A673 (cell line): ENCODE measurements around the gene MRPL22. TPM values are rescaled to one million over a fixed set of nuclear protein-coding genes. Genes with fewer than 3 reads are reported as not detected.
"Not testable (repeated sequence)": the region's sequence is repeated elsewhere in the genome, so short reads cannot be mapped to it uniquely, and the experiment has no call there.

ENCODE experiments used
- BruUV-seq: library from RNA; stranded (reverse); fragments of 400-500 nt; replicated peaks from 2 replicates; lab custom pipeline; 2021; lab: Mats Ljungman, UMichigan
- CTCF ChIA-PET: fragments of 300-600 bp; sonication (Branson Sonifier 250); formaldehyde crosslinking; loops from one replicate; lab custom pipeline; 2022; ENCODE audit warnings: antibody characterized with exemption; lab: Charles Lee
- POLR2A ChIA-PET: fragments of 300-600 bp; sonication (Branson Sonifier 250); formaldehyde crosslinking; loops from one replicate; lab custom pipeline; 2022; ENCODE audit warnings: antibody characterized with exemption; ENCODE audit not compliant: low non-redundant PET; lab: Charles Lee
- DNase-seq: peaks from one replicate; pipeline ENCODE4 v3.0.0-alpha.2; 2015; ENCODE audit warnings: low spot score
- H3K27ac ChIP-seq: fragments of 200-600 bp; sonication (generic); 2 replicates; pipeline ENCODE4 v1.5.1; 2016; ENCODE audit warnings: mixed run types, low read depth, mild to moderate bottlenecking, mixed read lengths, antibody characterized with exemption, low read length; ENCODE audit not compliant: poor library complexity, severe bottlenecking
- H3K27me3 ChIP-seq: fragments of 200-600 bp; sonication (generic); replicated peaks from 2 replicates; pipeline ENCODE4 v1.6.1; 2017; ENCODE audit warnings: mixed run types, low read depth, mild to moderate bottlenecking, mixed read lengths, antibody characterized with exemption, low read length; ENCODE audit not compliant: insufficient read depth, poor library complexity
- H3K36me3 ChIP-seq: fragments of 200-600 bp; sonication (generic); 2 replicates; pipeline ENCODE4 v1.6.1; 2016; ENCODE audit warnings: mixed run types, mild to moderate bottlenecking, mixed read lengths, antibody characterized with exemption, low read length; ENCODE audit not compliant: insufficient read depth, poor library complexity, severe bottlenecking
- H3K4me1 ChIP-seq: fragments of 200-600 bp; sonication (generic); 2 replicates; pipeline ENCODE4 v1.6.1; 2017; ENCODE audit warnings: mixed run types, mild to moderate bottlenecking, mixed read lengths, antibody characterized with exemption, low read length; ENCODE audit not compliant: insufficient read depth, poor library complexity, severe bottlenecking
- H3K4me3 ChIP-seq: fragments of 200-600 bp; sonication (generic); 2 replicates; pipeline ENCODE4 v1.5.1; 2016; ENCODE audit warnings: low read depth, mixed run types, mild to moderate bottlenecking, mixed read lengths, low read length; ENCODE audit not compliant: poor library complexity, severe bottlenecking
- H3K9me3 ChIP-seq: fragments of 200-600 bp; sonication (generic); 2 replicates; pipeline ENCODE4 v1.6.1; 2016; ENCODE audit warnings: mixed run types, low read depth, mild to moderate bottlenecking, mixed read lengths, antibody characterized with exemption, low read length; ENCODE audit not compliant: poor library complexity, severe bottlenecking
- EZH2 ChIP-seq: fragments of 200-600 bp; sonication (generic); IDR thresholded peaks from 2 replicates; pipeline ENCODE4 v1.6.1; 2017; ENCODE audit warnings: borderline replicate concordance, low read depth, mild to moderate bottlenecking, mixed read lengths, antibody characterized with exemption, low read length; ENCODE audit not compliant: poor library complexity, severe bottlenecking
- intact Hi-C: fragments of 100-400 bp; cut with micrococcal nuclease; formaldehyde crosslinking; loops from one replicate; pipeline ENCODE4 v1.10.0; 2022; ENCODE audit not compliant: unreplicated experiment
- total RNA-seq: library from RNA; stranded (reverse); gene quantifications from 2 replicates; pipeline ENCODE4 v1.2.3, GENCODE V29; 2021
- TF ChIP-seq, protein P1 (sequence below): fragments of 300-800, 200-600 bp; sonication (generic); conservative IDR thresholded peaks from 2 replicates; pipeline ENCODE4 v1.5.1; 2017; ENCODE audit warnings: low read depth, mild to moderate bottlenecking, antibody characterized with exemption, low read length, moderate library complexity, mixed read lengths

MRPL22 gene
- total RNA-seq, 1 experiment from 2014 or later, result 143 TPM

- intact Hi-C loops, result no loop called here
- Histone ChIP-seq H3K4me3 (no peak overlapping the region), H3K9me3 (no peaks in the 10 kb centered on the region), H3K4me1 (no peaks in the 10 kb centered on the region), H3K27me3 (no peaks in the 10 kb centered on the region), H3K36me3 (peaks cover 87% of the 10 kb centered on the region), H3K27ac (no peak overlapping the region)
- ChIA-PET POLR2A (no interaction called here), CTCF (no interaction called here)
- DNase-seq, result no peak
- no peak for TF ChIP-seq EZH2
- TF ChIP-seq, protein P1, sequence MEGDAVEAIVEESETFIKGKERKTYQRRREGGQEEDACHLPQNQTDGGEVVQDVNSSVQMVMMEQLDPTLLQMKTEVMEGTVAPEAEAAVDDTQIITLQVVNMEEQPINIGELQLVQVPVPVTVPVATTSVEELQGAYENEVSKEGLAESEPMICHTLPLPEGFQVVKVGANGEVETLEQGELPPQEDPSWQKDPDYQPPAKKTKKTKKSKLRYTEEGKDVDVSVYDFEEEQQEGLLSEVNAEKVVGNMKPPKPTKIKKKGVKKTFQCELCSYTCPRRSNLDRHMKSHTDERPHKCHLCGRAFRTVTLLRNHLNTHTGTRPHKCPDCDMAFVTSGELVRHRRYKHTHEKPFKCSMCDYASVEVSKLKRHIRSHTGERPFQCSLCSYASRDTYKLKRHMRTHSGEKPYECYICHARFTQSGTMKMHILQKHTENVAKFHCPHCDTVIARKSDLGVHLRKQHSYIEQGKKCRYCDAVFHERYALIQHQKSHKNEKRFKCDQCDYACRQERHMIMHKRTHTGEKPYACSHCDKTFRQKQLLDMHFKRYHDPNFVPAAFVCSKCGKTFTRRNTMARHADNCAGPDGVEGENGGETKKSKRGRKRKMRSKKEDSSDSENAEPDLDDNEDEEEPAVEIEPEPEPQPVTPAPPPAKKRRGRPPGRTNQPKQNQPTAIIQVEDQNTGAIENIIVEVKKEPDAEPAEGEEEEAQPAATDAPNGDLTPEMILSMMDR, result no peak
- no TSS peak for BruUV-seq
Observed at GRCh38 chr5:154901913-154902312, 39.0 kb upstream of the MRPL22 start.

DNA sequence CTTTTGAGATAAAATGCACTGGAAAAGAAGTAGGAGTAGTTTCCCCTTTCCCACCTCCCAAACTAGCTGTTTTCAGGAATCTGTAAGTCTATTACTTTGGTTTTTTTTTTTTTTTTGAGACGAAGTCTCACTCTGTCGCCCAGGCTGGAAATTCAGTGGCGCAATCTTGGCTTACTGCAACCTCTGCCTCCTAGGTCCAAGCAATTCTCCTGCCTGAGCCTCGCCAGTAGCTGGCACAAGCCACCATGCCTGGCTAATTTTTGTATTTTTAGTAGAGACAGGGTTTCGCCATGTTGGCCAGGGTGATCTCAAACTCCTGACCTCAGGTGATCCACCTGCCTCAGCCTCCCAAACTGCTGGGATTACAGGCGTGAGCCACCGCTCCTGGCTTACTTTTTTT is 35.3 kb upstream of the MRPL22 start:
- DNase-seq, BruUV-seq, POLR2A ChIA-PET, H3K4me3 ChIP-seq, H3K27ac ChIP-seq, H3K27me3 ChIP-seq, CTCF ChIA-PET, H3K9me3 ChIP-seq, intact Hi-C loops, H3K4me1 ChIP-seq: not testable (repeated sequence)
- H3K36me3 ChIP-seq, result peaks cover 58% of the 10 kb centered on the region

- intact Hi-C loops, result no loop called here
- Histone ChIP-seq H3K27ac (no peak overlapping the region), H3K4me1 (no peaks in the 10 kb centered on the region), H3K36me3 (peaks cover 71% of the 10 kb centered on the region), H3K4me3 (no peak overlapping the region), H3K27me3 (no peaks in the 10 kb centered on the region), H3K9me3 (no peaks in the 10 kb centered on the region)
- TF ChIP-seq, protein P1, result no peak
- TF ChIP-seq EZH2, result no peak
- ChIA-PET POLR2A (interaction anchor here (0.6 kb wide), 1 partner anchor 27 kb away, joined by 3 read pairs; no protein-coding TSS in a partner anchor), CTCF (no interaction called here)
- BruUV-seq, result no TSS peak
- DNase-seq, result no peak
Observed at GRCh38 chr5:154916874-154917273, 24.0 kb upstream of the MRPL22 start.

DNA sequence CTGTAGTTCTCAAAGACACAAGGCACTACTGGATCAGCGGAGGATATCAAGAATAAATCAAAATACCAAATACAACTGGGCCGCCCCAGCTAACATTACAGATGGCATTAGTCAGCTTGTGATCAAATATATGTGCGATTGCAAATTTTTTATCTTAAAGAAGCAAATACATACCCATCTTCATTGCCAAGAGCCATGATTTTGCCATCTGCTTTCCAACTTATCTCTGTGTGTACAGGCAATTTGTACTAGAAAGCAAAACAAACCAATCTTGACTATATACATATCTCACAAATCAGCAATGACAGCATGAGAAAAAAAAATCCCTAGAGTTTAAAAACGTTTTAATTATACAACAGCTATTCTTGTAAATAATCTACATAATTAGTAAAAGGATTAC is 23.1 kb upstream of the MRPL22 start:
- no peaks in the 10 kb centered on the region for H3K27me3 ChIP-seq
- no peaks in the 10 kb centered on the region for H3K9me3 ChIP-seq
- H3K36me3 ChIP-seq, result peaks cover 62% of the 10 kb centered on the region
- no peak for DNase-seq
- ChIA-PET CTCF (no interaction called here), POLR2A (no interaction called here)
- TF ChIP-seq, protein P1, result no peak
- no peak for TF ChIP-seq EZH2
- intact Hi-C loops, result no loop called here
- H3K4me3 ChIP-seq, result no peak overlapping the region
- H3K4me1 ChIP-seq, result no peaks in the 10 kb centered on the region
- no TSS peak for BruUV-seq
- H3K27ac ChIP-seq, result no peak overlapping the region
